Loucy (cell line): ENCODE data around the gene GCAT.

Experiments used
- H2AFZ ChIP-seq: fragments of 200-600 bp; sonication (generic); 2 replicates; pipeline ENCODE4 v1.6.0; 2016; ENCODE audit warnings: antibody characterized with exemption, mild to moderate bottlenecking, low read length, moderate library complexity
- H3F3A ChIP-seq: fragments of 200-600 bp; 2 replicates; pipeline ENCODE4 v1.6.0; 2016; ENCODE audit warnings: antibody characterized with exemption, low read depth, mild to moderate bottlenecking
- H3K27me3 ChIP-seq: fragments of 200-600 bp; sonication (generic); 2 replicates; pipeline ENCODE4 v1.6.1; 2014; ENCODE audit warnings: low read length, mild to moderate bottlenecking; ENCODE audit not compliant: insufficient read depth, poor library complexity, severe bottlenecking
- H3K36me3 ChIP-seq: fragments of 200-600 bp; sonication (generic); 2 replicates; pipeline ENCODE4 v1.6.1; 2016; ENCODE audit warnings: low read length; ENCODE audit not compliant: insufficient read depth
- H3K4me1 ChIP-seq: fragments of 200-600 bp; sonication (generic); 2 replicates; pipeline ENCODE4 v1.5.1; 2014; ENCODE audit warnings: low read length, mild to moderate bottlenecking; ENCODE audit not compliant: insufficient read depth, poor library complexity, severe bottlenecking
- H3K4me2 ChIP-seq: fragments of 200-600 bp; sonication (generic); 2 replicates; pipeline ENCODE4 v1.6.0; 2014; ENCODE audit warnings: antibody characterized with exemption, low read length, low read depth, mild to moderate bottlenecking; ENCODE audit not compliant: poor library complexity, severe bottlenecking
- H3K4me3 ChIP-seq: fragments of 200-600 bp; sonication (generic); 2 replicates; pipeline ENCODE4 v1.5.1; 2014; ENCODE audit warnings: low read length, mild to moderate bottlenecking, mixed read lengths; ENCODE audit not compliant: poor library complexity, severe bottlenecking
- H3K79me2 ChIP-seq: fragments of 200-600 bp; sonication (generic); 2 replicates; pipeline ENCODE4 v1.6.1; 2014; ENCODE audit warnings: low read length; ENCODE audit not compliant: insufficient read depth
- H3K9ac ChIP-seq: fragments of 200-600 bp; sonication (generic); 2 replicates; pipeline ENCODE4 v1.6.0; 2014; ENCODE audit warnings: mild to moderate bottlenecking, low read depth, low read length, moderate library complexity; ENCODE audit not compliant: poor library complexity, severe bottlenecking
- H3K9me2 ChIP-seq: fragments of 200-600 bp; sonication (generic); replicated peaks from 2 replicates; pipeline ENCODE4 v1.6.1; 2016; ENCODE audit warnings: low read depth, low read length, mixed read lengths
- H3K9me3 ChIP-seq: fragments of 200-600 bp; sonication (generic); 2 replicates; pipeline ENCODE4 v1.6.1; 2014; ENCODE audit warnings: mild to moderate bottlenecking, antibody characterized with exemption, low read length, low read depth; ENCODE audit not compliant: insufficient read depth
- H4K20me1 ChIP-seq: fragments of 200-600 bp; sonication (generic); 2 replicates; pipeline ENCODE4 v1.6.0; 2014; ENCODE audit warnings: antibody characterized with exemption, low read length, mild to moderate bottlenecking; ENCODE audit not compliant: insufficient read depth, poor library complexity, severe bottlenecking
- EZH2phosphoT487 ChIP-seq: fragments of 200-600 bp; IDR thresholded peaks from 2 replicates; pipeline ENCODE4 v1.6.1; 2018; ENCODE audit warnings: antibody characterized with exemption, mild to moderate bottlenecking, moderate library complexity, borderline replicate concordance
- TF ChIP-seq, protein P1 (sequence below): fragments of 200-600 bp; sonication (generic); conservative IDR thresholded peaks from 2 replicates; pipeline ENCODE4 v1.5.1; 2014; ENCODE audit warnings: mild to moderate bottlenecking, antibody characterized with exemption, low read length

GCAT gene

GRCh38 chr22:37822079-37822833, 14.5 kb downstream of the GCAT start:
- H3K4me3 ChIP-seq: no peak overlapping the region
- H3F3A ChIP-seq: no peaks in the 10 kb centered on the region
- H3K9ac ChIP-seq: no peak overlapping the region
- H3K9me2 ChIP-seq: no peaks in the 10 kb centered on the region
- no peaks in the 10 kb centered on the region for H3K79me2 ChIP-seq
- TF ChIP-seq EZH2phosphoT487: no peak
- TF ChIP-seq, protein P1, sequence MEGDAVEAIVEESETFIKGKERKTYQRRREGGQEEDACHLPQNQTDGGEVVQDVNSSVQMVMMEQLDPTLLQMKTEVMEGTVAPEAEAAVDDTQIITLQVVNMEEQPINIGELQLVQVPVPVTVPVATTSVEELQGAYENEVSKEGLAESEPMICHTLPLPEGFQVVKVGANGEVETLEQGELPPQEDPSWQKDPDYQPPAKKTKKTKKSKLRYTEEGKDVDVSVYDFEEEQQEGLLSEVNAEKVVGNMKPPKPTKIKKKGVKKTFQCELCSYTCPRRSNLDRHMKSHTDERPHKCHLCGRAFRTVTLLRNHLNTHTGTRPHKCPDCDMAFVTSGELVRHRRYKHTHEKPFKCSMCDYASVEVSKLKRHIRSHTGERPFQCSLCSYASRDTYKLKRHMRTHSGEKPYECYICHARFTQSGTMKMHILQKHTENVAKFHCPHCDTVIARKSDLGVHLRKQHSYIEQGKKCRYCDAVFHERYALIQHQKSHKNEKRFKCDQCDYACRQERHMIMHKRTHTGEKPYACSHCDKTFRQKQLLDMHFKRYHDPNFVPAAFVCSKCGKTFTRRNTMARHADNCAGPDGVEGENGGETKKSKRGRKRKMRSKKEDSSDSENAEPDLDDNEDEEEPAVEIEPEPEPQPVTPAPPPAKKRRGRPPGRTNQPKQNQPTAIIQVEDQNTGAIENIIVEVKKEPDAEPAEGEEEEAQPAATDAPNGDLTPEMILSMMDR: no peak
- H4K20me1 ChIP-seq: no peaks in the 10 kb centered on the region
- no peaks in the 10 kb centered on the region for H3K4me1 ChIP-seq
- H3K9me3 ChIP-seq: no peaks in the 10 kb centered on the region
- H2AFZ ChIP-seq: no peak overlapping the region
- no peaks in the 10 kb centered on the region for H3K27me3 ChIP-seq
- no peak overlapping the region for H3K4me2 ChIP-seq
- no peaks in the 10 kb centered on the region for H3K36me3 ChIP-seq

- no peak within 1 kb of the TSS for H3K4me3 ChIP-seq
- no peak within 1 kb of the TSS for H3K4me2 ChIP-seq
- no peak within 1 kb of the TSS for H2AFZ ChIP-seq
- H3K9me2 ChIP-seq: no peaks in the 10 kb centered on the region
- H3K36me3 ChIP-seq: no peaks in the 10 kb centered on the region
- H3F3A ChIP-seq: no peaks in the 10 kb centered on the region
- no peaks in the 10 kb centered on the region for H3K27me3 ChIP-seq
- no peaks in the 10 kb centered on the region for H3K4me1 ChIP-seq
- H4K20me1 ChIP-seq: no peaks in the 10 kb centered on the region
- no peaks in the 10 kb centered on the region for H3K79me2 ChIP-seq
- no peak for TF ChIP-seq EZH2phosphoT487
- TF ChIP-seq, protein P1: no peak
- H3K9me3 ChIP-seq: no peaks in the 10 kb centered on the region
- no peak within 1 kb of the TSS for H3K9ac ChIP-seq
These were observed 15.6 kb downstream of the GCAT start, which contains the start of gene GALR3 for GRCh38 chr22:37823134-37823985. Gene GALR3 (plus strand): TSS chr22:37823382. CDS start chr22:37823407, 25 bp downstream.

DNA sequence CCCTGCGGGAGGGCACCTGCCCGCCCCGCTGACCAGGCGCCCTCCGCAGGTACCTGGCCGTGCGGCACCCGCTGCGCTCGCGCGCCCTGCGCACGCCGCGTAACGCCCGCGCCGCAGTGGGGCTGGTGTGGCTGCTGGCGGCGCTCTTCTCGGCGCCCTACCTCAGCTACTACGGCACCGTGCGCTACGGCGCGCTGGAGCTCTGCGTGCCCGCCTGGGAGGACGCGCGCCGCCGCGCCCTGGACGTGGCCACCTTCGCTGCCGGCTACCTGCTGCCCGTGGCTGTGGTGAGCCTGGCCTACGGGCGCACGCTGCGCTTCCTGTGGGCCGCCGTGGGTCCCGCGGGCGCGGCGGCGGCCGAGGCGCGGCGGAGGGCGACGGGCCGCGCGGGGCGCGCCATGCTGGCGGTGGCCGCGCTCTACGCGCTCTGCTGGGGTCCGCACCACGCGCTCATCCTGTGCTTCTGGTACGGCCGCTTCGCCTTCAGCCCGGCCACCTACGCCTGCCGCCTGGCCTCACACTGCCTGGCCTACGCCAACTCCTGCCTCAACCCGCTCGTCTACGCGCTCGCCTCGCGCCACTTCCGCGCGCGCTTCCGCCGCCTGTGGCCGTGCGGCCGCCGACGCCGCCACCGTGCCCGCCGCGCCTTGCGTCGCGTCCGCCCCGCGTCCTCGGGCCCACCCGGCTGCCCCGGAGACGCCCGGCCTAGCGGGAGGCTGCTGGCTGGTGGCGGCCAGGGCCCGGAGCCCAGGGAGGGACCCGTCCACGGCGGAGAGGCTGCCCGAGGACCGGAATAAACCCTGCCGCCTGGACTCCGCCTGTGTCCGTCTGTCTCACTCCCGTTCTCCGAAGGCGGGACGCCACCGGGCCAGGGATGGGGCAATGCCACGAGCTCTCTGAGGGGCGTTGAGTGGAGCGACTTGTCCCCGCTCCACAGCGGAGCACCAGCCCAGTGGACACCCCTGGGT, 17.2 kb downstream of the GCAT start:
- Histone ChIP-seq H3K9me3 (no peaks in the 10 kb centered on the region), H3K36me3 (peaks cover 7% of the 10 kb centered on the region; the same call in 1 of the 2 replicates), H3F3A (no peaks in the 10 kb centered on the region), H3K9me2 (no peaks in the 10 kb centered on the region), H3K4me1 (no peaks in the 10 kb centered on the region), H3K9ac (no peak overlapping the region), H3K27me3 (no peaks in the 10 kb centered on the region), H4K20me1 (no peaks in the 10 kb centered on the region), H3K79me2 (no peaks in the 10 kb centered on the region), H2AFZ (no peak overlapping the region), H3K4me2 (no peak overlapping the region), H3K4me3 (no peak overlapping the region)
- TF ChIP-seq, protein P1: no peak
- no peak for TF ChIP-seq EZH2phosphoT487
